GM12873 (cell line): Measurements from ENCODE around the gene SLC25A10.

ENCODE experiments used
- TF ChIP-seq, protein P1 (sequence below): IDR thresholded peaks from 2 replicates; pipeline ENCODE4 v1.5.1; 2012; ENCODE audit warnings: low read depth, mild to moderate bottlenecking, moderate library complexity, low read length, control low read depth; ENCODE audit not compliant: insufficient read depth; ENCODE audit errors: missing control alignments

SLC25A10 gene

GRCh38 chr17:81687770-81688541 is 24.1 kb upstream of the SLC25A10 start:
- TF ChIP-seq, protein P1, sequence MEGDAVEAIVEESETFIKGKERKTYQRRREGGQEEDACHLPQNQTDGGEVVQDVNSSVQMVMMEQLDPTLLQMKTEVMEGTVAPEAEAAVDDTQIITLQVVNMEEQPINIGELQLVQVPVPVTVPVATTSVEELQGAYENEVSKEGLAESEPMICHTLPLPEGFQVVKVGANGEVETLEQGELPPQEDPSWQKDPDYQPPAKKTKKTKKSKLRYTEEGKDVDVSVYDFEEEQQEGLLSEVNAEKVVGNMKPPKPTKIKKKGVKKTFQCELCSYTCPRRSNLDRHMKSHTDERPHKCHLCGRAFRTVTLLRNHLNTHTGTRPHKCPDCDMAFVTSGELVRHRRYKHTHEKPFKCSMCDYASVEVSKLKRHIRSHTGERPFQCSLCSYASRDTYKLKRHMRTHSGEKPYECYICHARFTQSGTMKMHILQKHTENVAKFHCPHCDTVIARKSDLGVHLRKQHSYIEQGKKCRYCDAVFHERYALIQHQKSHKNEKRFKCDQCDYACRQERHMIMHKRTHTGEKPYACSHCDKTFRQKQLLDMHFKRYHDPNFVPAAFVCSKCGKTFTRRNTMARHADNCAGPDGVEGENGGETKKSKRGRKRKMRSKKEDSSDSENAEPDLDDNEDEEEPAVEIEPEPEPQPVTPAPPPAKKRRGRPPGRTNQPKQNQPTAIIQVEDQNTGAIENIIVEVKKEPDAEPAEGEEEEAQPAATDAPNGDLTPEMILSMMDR = no peak

DNA sequence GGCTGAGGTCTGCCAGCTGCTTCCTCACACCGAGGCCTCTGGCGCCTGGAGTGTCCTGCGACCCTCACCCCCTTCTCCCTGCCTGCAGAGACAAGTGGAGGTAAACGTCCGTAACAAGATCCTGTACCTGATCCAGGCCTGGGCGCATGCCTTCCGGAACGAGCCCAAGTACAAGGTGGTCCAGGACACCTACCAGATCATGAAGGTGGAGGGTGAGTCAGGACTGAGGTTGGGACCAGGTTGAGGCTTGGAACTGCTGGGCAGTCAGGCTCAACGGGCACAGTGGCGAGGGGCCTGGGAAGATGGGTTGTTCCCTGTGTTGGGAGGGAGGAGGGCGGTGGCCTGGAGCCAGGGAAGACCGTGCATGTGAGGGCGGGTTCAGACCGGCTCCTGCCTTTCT is 23.5 kb upstream of the SLC25A10 start:
- TF ChIP-seq, protein P1 = no peak

DNA sequence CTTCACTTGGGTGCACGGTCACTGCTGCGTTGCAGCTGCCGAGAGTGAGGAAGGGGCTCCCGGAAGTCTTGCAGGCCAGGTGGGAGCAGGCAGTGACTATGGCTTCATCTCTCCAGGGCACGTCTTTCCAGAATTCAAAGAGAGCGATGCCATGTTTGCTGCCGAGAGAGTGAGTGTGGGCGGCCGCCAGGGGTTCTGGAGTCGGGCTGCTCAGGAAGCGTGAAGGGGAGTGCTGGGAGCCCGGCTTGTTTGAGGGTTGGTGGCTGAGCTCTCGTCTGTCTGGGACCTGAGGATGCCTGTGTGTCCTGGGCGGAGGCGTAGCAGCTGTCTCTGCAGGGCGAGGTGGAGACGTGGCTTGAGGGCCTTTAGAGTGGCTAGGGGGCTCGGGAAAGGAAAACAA is 22.0 kb upstream of the SLC25A10 start:
- TF ChIP-seq, protein P1 = no peak

DNA sequence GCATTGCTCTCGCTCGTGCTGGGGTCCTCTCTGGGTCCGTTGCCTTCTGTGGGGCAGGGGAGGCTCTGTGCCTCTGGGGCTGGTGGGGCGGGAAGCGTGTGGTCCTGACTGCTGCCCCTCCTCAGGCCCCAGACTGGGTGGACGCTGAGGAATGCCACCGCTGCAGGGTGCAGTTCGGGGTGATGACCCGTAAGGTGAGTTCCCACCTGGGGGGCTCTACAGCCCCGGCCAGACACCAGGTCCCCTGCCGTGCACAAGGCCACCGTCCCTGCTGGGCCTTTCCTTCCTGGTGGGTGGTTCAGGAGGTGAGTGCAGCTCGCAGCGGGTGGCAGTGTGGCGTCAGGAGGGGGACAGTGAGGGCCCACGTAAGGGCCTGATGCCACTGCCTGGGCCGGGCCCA is 21.5 kb upstream of the SLC25A10 start:
- TF ChIP-seq, protein P1 = no peak

DNA sequence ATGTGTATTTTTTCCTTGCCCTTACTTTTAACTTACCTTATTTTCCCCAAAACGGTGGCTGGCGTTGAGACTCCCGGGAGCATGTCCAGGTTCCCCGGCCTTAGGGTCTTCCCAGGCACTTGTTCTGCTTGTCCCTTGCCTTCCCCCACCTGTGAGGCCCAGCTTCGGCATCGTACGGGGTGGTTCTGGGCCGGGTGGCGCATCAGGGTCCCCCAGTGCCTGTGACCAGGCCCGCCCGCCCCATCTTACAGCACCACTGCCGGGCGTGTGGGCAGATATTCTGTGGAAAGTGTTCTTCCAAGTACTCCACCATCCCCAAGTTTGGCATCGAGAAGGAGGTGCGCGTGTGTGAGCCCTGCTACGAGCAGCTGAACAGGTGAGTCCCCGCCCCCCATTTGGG is 20.9 kb upstream of the SLC25A10 start:
- TF ChIP-seq, protein P1 = no peak

- TF ChIP-seq, protein P1 = no peak
These were observed 20.5 kb upstream of the SLC25A10 start for GRCh38 chr17:81691608-81692007.

DNA sequence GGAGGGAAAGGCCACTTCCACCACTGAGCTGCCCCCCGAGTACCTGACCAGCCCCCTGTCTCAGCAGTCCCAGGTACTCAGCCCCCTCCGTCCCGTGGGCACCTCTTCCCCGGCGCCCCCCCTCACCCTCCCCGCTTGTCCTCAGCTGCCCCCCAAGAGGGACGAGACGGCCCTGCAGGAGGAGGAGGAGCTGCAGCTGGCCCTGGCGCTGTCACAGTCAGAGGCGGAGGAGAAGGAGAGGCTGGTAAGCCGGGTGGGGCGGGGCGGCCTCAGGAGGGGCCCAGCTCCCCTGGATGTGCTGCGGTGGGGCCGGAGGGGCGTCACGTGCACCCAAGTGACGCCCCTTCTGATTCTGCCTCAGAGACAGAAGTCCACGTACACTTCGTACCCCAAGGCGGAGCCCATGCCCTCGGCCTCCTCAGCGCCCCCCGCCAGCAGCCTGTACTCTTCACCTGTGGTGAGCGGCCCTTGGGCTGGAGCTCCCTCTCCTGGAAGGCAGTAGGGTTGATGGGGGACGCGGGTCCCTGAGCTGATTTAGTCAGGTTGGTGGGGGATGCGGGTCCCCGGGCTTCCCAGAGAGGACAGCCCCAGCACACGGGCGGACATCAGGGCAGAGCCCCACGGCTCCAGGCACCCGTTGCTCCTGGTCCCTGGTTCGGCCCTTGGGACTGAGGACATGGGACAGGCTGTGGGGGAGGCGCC is 18.4 kb upstream of the SLC25A10 start:
- TF ChIP-seq, protein P1 = peak; percentile 9
